IMR-90 (cell line): ENCODE results near the gene TBXT. TPM values are rescaled to one million over a fixed set of nuclear protein-coding genes. Genes with fewer than 3 reads are reported as not detected.

Source experiments
- ATAC-seq: fragments of 200-7000 bp; cut with Tn5 transposase; 2 replicates; pipeline ENCODE4 v1.9.1; 2020; ENCODE audit warnings: low read depth, mild to moderate bottlenecking, moderate library complexity
- BruUV-seq: library from RNA; stranded (reverse); fragments of 400-500 nt; replicated peaks from 2 replicates; lab custom pipeline; 2021; lab: Mats Ljungman, UMichigan
- CTCF ChIA-PET: fragments of 300-600 bp; formaldehyde crosslinking; extraction: SDS; loops from one replicate; lab custom pipeline; 2021; ENCODE audit warnings: antibody characterized with exemption; lab: Yijun Ruan, JAX
- POLR2A ChIA-PET: fragments of 300-600 bp; sonication (Branson Sonifier 250); formaldehyde crosslinking; loops from one replicate; lab custom pipeline; 2022; ENCODE audit warnings: antibody characterized with exemption; ENCODE audit not compliant: unreplicated experiment; lab: Charles Lee
- DNase-seq: peaks from one replicate; pipeline ENCODE4 v3.0.0; 2013
- H2AFZ ChIP-seq: replicated peaks from 2 replicates; pipeline ENCODE3; 2013; ENCODE audit warnings: low read length, mild to moderate bottlenecking; ENCODE audit not compliant: poor library complexity
- H2AK5ac ChIP-seq: 2 replicates; pipeline ENCODE4 v1.6.1; 2013; ENCODE audit warnings: low read depth, low read length, inconsistent platforms
- H2AK9ac ChIP-seq: replicated peaks from 2 replicates; pipeline ENCODE3; 2013; ENCODE audit warnings: mild to moderate bottlenecking, low read depth, low read length, moderate library complexity; ENCODE audit not compliant: poor library complexity
- H2BK120ac ChIP-seq: 2 replicates; pipeline ENCODE4 v1.6.1; 2013; ENCODE audit warnings: low read depth, low read length, inconsistent platforms
- H2BK15ac ChIP-seq: 3 replicates; pipeline ENCODE4 v1.6.1; 2013; ENCODE audit warnings: low read depth, low read length, inconsistent platforms
- H2BK20ac ChIP-seq: 2 replicates; pipeline ENCODE4 v1.6.1; 2013; ENCODE audit warnings: low read depth, mild to moderate bottlenecking, inconsistent platforms, low read length, moderate library complexity
- H2BK5ac ChIP-seq: 2 replicates; pipeline ENCODE4 v1.6.1; 2013; ENCODE audit warnings: mild to moderate bottlenecking, low read depth, low read length, inconsistent platforms; ENCODE audit not compliant: poor library complexity, severe bottlenecking
- H3K14ac ChIP-seq: replicated peaks from 2 replicates; pipeline ENCODE4 v1.6.1; 2013; ENCODE audit warnings: low read depth, low read length, inconsistent platforms
- H3K18ac ChIP-seq: 2 replicates; pipeline ENCODE4 v1.6.1; 2013; ENCODE audit warnings: low read depth, low read length, control low read depth
- H3K23ac ChIP-seq: 2 replicates; pipeline ENCODE4 v1.6.1; 2013; ENCODE audit warnings: low read depth, low read length, inconsistent platforms
- H3K27ac ChIP-seq: 2 replicates; pipeline ENCODE4 v1.5.1; 2013; ENCODE audit warnings: mild to moderate bottlenecking, control low read depth, low read length; ENCODE audit not compliant: insufficient read depth
- H3K27me3 ChIP-seq: 2 replicates; pipeline ENCODE4 v1.6.1; 2013; ENCODE audit warnings: low read length; ENCODE audit not compliant: control insufficient read depth, insufficient read depth
- H3K36me3 ChIP-seq: 2 replicates; pipeline ENCODE4 v1.6.1; 2013; ENCODE audit warnings: low read length, mixed read lengths; ENCODE audit not compliant: control insufficient read depth, insufficient read depth
- H3K4ac ChIP-seq: 2 replicates; pipeline ENCODE4 v1.6.1; 2013; ENCODE audit warnings: low read depth, low read length, inconsistent platforms
- H3K4me1 ChIP-seq: 2 replicates; pipeline ENCODE4 v1.6.1; 2013; ENCODE audit warnings: low read length, mixed read lengths; ENCODE audit not compliant: control insufficient read depth, insufficient read depth
- H3K4me2 ChIP-seq: 2 replicates; pipeline ENCODE4 v1.6.1; 2013; ENCODE audit warnings: low read depth, mild to moderate bottlenecking, control low read depth, low read length, moderate library complexity
- H3K4me3 ChIP-seq: 2 replicates; pipeline ENCODE4 v1.5.1; 2013; ENCODE audit warnings: low read depth, mild to moderate bottlenecking, control low read depth, low read length, moderate library complexity; ENCODE audit not compliant: insufficient read depth
- H3K56ac ChIP-seq: 2 replicates; pipeline ENCODE4 v1.6.1; 2013; ENCODE audit warnings: low read length, inconsistent platforms; ENCODE audit not compliant: insufficient read depth; ENCODE audit errors: extremely low read depth
- H3K79me1 ChIP-seq, 2 experiments: 2 replicates each; pipeline ENCODE4 v1.6.1; 2013; ENCODE audit warnings: low read length in 2 of 2, inconsistent platforms in 1 of 2, low read depth in 1 of 2
- H3K9ac ChIP-seq: 2 replicates; pipeline ENCODE4 v1.6.1; 2013; ENCODE audit warnings: low read depth, low read length, control low read depth
- H3K9me1 ChIP-seq: 2 replicates; pipeline ENCODE4 v1.6.1; 2013; ENCODE audit warnings: low read length, inconsistent platforms; ENCODE audit not compliant: insufficient read depth
- H3K9me3 ChIP-seq: 2 replicates; pipeline ENCODE4 v1.6.1; 2013; ENCODE audit warnings: low read length; ENCODE audit not compliant: control insufficient read depth, insufficient read depth
- H4K20me1 ChIP-seq: 2 replicates; pipeline ENCODE4 v1.6.1; 2013; ENCODE audit warnings: low read length, inconsistent platforms; ENCODE audit not compliant: insufficient read depth
- H4K5ac ChIP-seq: 2 replicates; pipeline ENCODE4 v1.6.1; 2013; ENCODE audit warnings: mild to moderate bottlenecking, low read depth, low read length, control low read depth
- H4K8ac ChIP-seq, 2 experiments: 2 replicates each; pipeline ENCODE4 v1.6.1; 2013; ENCODE audit warnings: low read depth in 2 of 2, low read length in 2 of 2, control low read depth in 1 of 2, inconsistent platforms in 1 of 2
- H4K91ac ChIP-seq: 2 replicates; pipeline ENCODE4 v1.6.1; 2013; ENCODE audit warnings: low read depth, low read length, inconsistent platforms; ENCODE audit not compliant: insufficient read depth
- BHLHE40 ChIP-seq: fragments of 150-350 bp; IDR thresholded peaks from 2 replicates; pipeline ENCODE4 v1.6.1; 2016; ENCODE audit warnings: mild to moderate bottlenecking, low read depth, low read length
- CEBPB ChIP-seq: IDR thresholded peaks from 2 replicates; pipeline ENCODE4 v1.6.1; 2012; ENCODE audit warnings: low read depth, low read length, improper control_type of control experiment
- CHD1 ChIP-seq: IDR thresholded peaks from 2 replicates; pipeline ENCODE4 v1.6.1; 2012; ENCODE audit warnings: low read depth, low read length, improper control_type of control experiment
- MAZ ChIP-seq: IDR thresholded peaks from 2 replicates; pipeline ENCODE4 v1.6.1; 2012; ENCODE audit warnings: low read depth, mild to moderate bottlenecking, low read length, improper control_type of control experiment, moderate library complexity, borderline replicate concordance
- MXI1 ChIP-seq: IDR thresholded peaks from 2 replicates; pipeline ENCODE4 v1.6.1; 2012; ENCODE audit warnings: low read depth, mild to moderate bottlenecking, low read length, moderate library complexity, borderline replicate concordance
- NFE2L2 ChIP-seq: fragments of 150-350 bp; IDR thresholded peaks from 2 replicates; pipeline ENCODE4 v1.6.1; 2016; ENCODE audit warnings: low read depth, mild to moderate bottlenecking, low read length
- POLR2A ChIP-seq: IDR thresholded peaks from 2 replicates; pipeline ENCODE4 v1.6.1; 2012; ENCODE audit warnings: mild to moderate bottlenecking, low read depth, low read length
- RCOR1 ChIP-seq: IDR thresholded peaks from 2 replicates; pipeline ENCODE4 v1.6.1; 2012; ENCODE audit warnings: mild to moderate bottlenecking, low read length, improper control_type of control experiment; ENCODE audit not compliant: insufficient replicate concordance
- SMC3 ChIP-seq: fragments of 150-350 bp; IDR thresholded peaks from 2 replicates; pipeline ENCODE4 v1.6.1; 2016; ENCODE audit warnings: low read depth, mild to moderate bottlenecking, antibody characterized with exemption, low read length, moderate library complexity
- WGBS, 2 experiments: methylation state at CpG; one replicate each; pipeline versions ENCODE4 v1.1.5 to v1.1.7; 2013; ENCODE audit warnings: missing lambda C conversion rate in 2 of 2; ENCODE audit not compliant: insufficient read length in 1 of 2; ENCODE audit errors: extremely low coverage in 2 of 2; 5-methylcytosine and 5-hydroxymethylcytosine counted together
- dilution Hi-C: fragments of 300-500 bp; cut with HindIII; formaldehyde crosslinking; loops from one replicate; pipeline ENCODE4 v1.14.3; 2018; ENCODE audit warnings: low sequenced_read_pairs; ENCODE audit not compliant: unreplicated experiment
- in situ Hi-C: fragments of 300-500 bp; cut with MboI; formaldehyde crosslinking; loops from 3 replicates; pipeline ENCODE4 v1.14.3; 2019; ENCODE audit warnings: low sequenced_read_pairs, inconsistent platforms, mixed read lengths
- intact Hi-C: fragments of 100-400 bp; cut with micrococcal nuclease; formaldehyde crosslinking; loops from 2 replicates; pipeline ENCODE4 v1.10.0; 2022
- polyA plus RNA-seq, 3 experiments: library from polyadenylated mRNA; depleted of rRNA; stranded (reverse); fragments of >200 nt; gene quantifications; 2 replicates each; pipeline ENCODE4 v1.2.3, GENCODE V29; 2012; ENCODE audit warnings: low replicate concordance in 1 of 3
- total RNA-seq: library from RNA; depleted of rRNA; stranded (reverse); fragments of >200 nt; gene quantifications from 2 replicates; pipeline ENCODE4 v1.2.3, GENCODE V29; 2012
- TF ChIP-seq, protein P1 (sequence below): conservative IDR thresholded peaks from 2 replicates; pipeline ENCODE4 v1.5.1; 2012; ENCODE audit warnings: mild to moderate bottlenecking, low read depth, low read length, improper control_type of control experiment
- TF ChIP-seq, protein P2 (sequence below): fragments of 150-350 bp; IDR thresholded peaks from 2 replicates; pipeline ENCODE4 v1.6.1; 2017; ENCODE audit warnings: mild to moderate bottlenecking, antibody characterized with exemption, low read length, low read depth

Gene TBXT
- total and polyA plus RNA-seq, 2 of the 4 experiments (the other 2 are of a cell fraction), result not detected

DNA sequence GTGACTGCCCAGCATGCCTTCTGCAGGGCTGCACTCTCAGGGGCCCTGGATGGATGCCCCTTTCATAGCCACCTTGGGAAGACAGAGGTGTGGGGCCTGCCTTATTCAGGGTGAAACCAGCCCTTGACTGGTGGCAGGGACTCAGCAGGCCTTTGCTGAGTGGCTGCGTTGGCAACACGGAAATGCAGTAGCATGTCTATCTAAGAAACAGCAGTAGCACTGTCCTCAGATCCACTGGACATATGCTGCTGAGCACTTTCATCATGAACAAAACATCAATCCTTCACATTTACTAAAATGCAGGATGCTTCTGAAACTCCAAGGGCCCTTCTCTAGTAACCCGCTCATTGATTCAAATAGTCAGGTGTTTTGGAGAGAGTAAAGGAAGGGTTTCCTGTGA lies 4.9 kb upstream of the TBXT start:
- no peak overlapping the region for H3K9ac ChIP-seq
- dilution Hi-C loops (no loop called here), intact Hi-C loops (no loop called here), in situ Hi-C loops (no loop called here)
- H3K14ac ChIP-seq, result no peak overlapping the region
- H4K91ac ChIP-seq, result no peak overlapping the region
- BruUV-seq, result no TSS peak
- H3K23ac ChIP-seq, result no peak overlapping the region
- TF ChIP-seq, protein P1, sequence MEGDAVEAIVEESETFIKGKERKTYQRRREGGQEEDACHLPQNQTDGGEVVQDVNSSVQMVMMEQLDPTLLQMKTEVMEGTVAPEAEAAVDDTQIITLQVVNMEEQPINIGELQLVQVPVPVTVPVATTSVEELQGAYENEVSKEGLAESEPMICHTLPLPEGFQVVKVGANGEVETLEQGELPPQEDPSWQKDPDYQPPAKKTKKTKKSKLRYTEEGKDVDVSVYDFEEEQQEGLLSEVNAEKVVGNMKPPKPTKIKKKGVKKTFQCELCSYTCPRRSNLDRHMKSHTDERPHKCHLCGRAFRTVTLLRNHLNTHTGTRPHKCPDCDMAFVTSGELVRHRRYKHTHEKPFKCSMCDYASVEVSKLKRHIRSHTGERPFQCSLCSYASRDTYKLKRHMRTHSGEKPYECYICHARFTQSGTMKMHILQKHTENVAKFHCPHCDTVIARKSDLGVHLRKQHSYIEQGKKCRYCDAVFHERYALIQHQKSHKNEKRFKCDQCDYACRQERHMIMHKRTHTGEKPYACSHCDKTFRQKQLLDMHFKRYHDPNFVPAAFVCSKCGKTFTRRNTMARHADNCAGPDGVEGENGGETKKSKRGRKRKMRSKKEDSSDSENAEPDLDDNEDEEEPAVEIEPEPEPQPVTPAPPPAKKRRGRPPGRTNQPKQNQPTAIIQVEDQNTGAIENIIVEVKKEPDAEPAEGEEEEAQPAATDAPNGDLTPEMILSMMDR, result no peak
- no peak for TF ChIP-seq CEBPB
- no peak for TF ChIP-seq BHLHE40
- no peak for TF ChIP-seq MXI1
- no peak for TF ChIP-seq NFE2L2
- TF ChIP-seq MAZ, result no peak
- TF ChIP-seq CHD1, result no peak
- TF ChIP-seq POLR2A, result no peak
- TF ChIP-seq RCOR1, result no peak
- no peak for TF ChIP-seq SMC3
- TF ChIP-seq, protein P2, sequence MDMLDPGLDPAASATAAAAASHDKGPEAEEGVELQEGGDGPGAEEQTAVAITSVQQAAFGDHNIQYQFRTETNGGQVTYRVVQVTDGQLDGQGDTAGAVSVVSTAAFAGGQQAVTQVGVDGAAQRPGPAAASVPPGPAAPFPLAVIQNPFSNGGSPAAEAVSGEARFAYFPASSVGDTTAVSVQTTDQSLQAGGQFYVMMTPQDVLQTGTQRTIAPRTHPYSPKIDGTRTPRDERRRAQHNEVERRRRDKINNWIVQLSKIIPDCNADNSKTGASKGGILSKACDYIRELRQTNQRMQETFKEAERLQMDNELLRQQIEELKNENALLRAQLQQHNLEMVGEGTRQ, result no peak
- no CpG with 5 or more reads among the region's 3 CpGs for WGBS, 2 experiments
- no peak overlapping the region for H2AK9ac ChIP-seq
- H3K9me1 ChIP-seq, result no peaks in the 10 kb centered on the region
- H3K79me1 ChIP-seq, result no peaks in the 10 kb centered on the region
- no peaks in the 10 kb centered on the region; the same call in 1 of the 2 replicates for H3K4me1 ChIP-seq
- DNase-seq (no peak), ATAC-seq (no peak)
- CTCF ChIA-PET, result no interaction called here
- H3K4ac ChIP-seq, result no peak overlapping the region
- no peak overlapping the region for H2BK5ac ChIP-seq
- H3K56ac ChIP-seq, result no peak overlapping the region
- no peak overlapping the region for H3K18ac ChIP-seq
- H3K4me2 ChIP-seq, result no peak overlapping the region
- H3K9me3 ChIP-seq, result no peaks in the 10 kb centered on the region
- H2BK20ac ChIP-seq, result no peak overlapping the region
- H4K20me1 ChIP-seq, result no peaks in the 10 kb centered on the region
- H3K4me3 ChIP-seq, result no peak overlapping the region
- H2BK15ac ChIP-seq, result no peak overlapping the region
- H2BK120ac ChIP-seq, result no peak overlapping the region
- POLR2A ChIA-PET, result no interaction called here
- H4K8ac ChIP-seq, result no peak overlapping the region
- H3K27me3 ChIP-seq, result peaks cover 52% of the 10 kb centered on the region
- H2AFZ ChIP-seq, result no peak overlapping the region
- no peak overlapping the region for H2AK5ac ChIP-seq
- H4K5ac ChIP-seq, result no peak overlapping the region
- no peak overlapping the region for H3K27ac ChIP-seq
- no peaks in the 10 kb centered on the region for H3K36me3 ChIP-seq
